H1 (cell line): ENCODE results near the gene POU5F1.

Source experiments
- CBX8 ChIP-seq: fragments of 300-800, 300-1000 bp; sonication (generic); IDR thresholded peaks from 2 replicates; pipeline ENCODE4 v1.7.1; 2016; ENCODE audit warnings: low read depth, low read length, borderline replicate concordance
- CHD1 ChIP-seq: IDR thresholded peaks from 2 replicates; pipeline ENCODE4 v1.6.1; 2012; ENCODE audit warnings: low read depth, low read length, improper control_type of control experiment
- CREB1 ChIP-seq: IDR thresholded peaks from 2 replicates; pipeline ENCODE4 v1.6.1; 2012; ENCODE audit warnings: inconsistent platforms
- CTCF ChIP-seq, 3 experiments: IDR thresholded peaks; 1 replicate in 2 of 3; 2 replicates in 1 of 3; pipeline versions ENCODE4 v1.5.1 to v1.6.1; 2011; ENCODE audit warnings: low read length in 3 of 3, mild to moderate bottlenecking in 3 of 3, inconsistent platforms in 2 of 3, low read depth in 1 of 3, moderate library complexity in 1 of 3; ENCODE audit not compliant: insufficient read depth in 1 of 3; ENCODE audit errors: control extremely low read depth in 1 of 3
- EP300 ChIP-seq, 2 experiments: IDR thresholded peaks; 1 replicate in 1 of 2; 2 replicates in 1 of 2; pipeline ENCODE4 v1.6.1; 2011 to 2012; ENCODE audit warnings: low read depth in 2 of 2, low read length in 2 of 2, mild to moderate bottlenecking in 2 of 2, borderline replicate concordance in 1 of 2, inconsistent platforms in 1 of 2, moderate library complexity in 1 of 2
- EZH2 ChIP-seq: fragments of 200-600 bp; sonication (generic); IDR thresholded peaks from 2 replicates; pipeline ENCODE4 v1.7.1; 2012; ENCODE audit warnings: low read depth, mild to moderate bottlenecking, moderate library complexity, low read length, inconsistent platforms; ENCODE audit not compliant: severe bottlenecking
- KDM5A ChIP-seq: fragments of 200-600 bp; IDR thresholded peaks from 2 replicates; pipeline ENCODE4 v1.7.1; 2012; ENCODE audit warnings: mild to moderate bottlenecking, low read length, inconsistent platforms, mixed read lengths
- POLR2AphosphoS5 ChIP-seq: IDR thresholded peaks from 2 replicates; pipeline ENCODE4 v1.6.1; 2011; ENCODE audit warnings: low read depth, low read length
- RNF2 ChIP-seq: fragments of 200-900, 300-1000 bp; sonication (generic); IDR thresholded peaks from 2 replicates; pipeline ENCODE4 v1.7.1; 2016; ENCODE audit warnings: borderline replicate concordance, low read depth, mild to moderate bottlenecking, antibody characterized with exemption, low read length; ENCODE audit not compliant: poor library complexity, severe bottlenecking; ENCODE audit errors: missing control alignments
- SP1 ChIP-seq: IDR thresholded peaks from 2 replicates; pipeline ENCODE4 v1.6.1; 2011; ENCODE audit warnings: low read depth, low read length
- TCF12 ChIP-seq: IDR thresholded peaks from 2 replicates; pipeline ENCODE4 v1.6.1; 2011; ENCODE audit warnings: low read depth, mild to moderate bottlenecking, low read length
- ZNF274 ChIP-seq: IDR thresholded peaks from 2 replicates; pipeline ENCODE4 v1.7.0; 2012; ENCODE audit warnings: low read length, borderline replicate concordance; ENCODE audit errors: extremely low read depth
- TF ChIP-seq, protein P1 (sequence below): IDR thresholded peaks from 2 replicates; pipeline ENCODE4 v1.6.1; 2011; ENCODE audit warnings: low read depth, mild to moderate bottlenecking, low read length; ENCODE audit not compliant: insufficient read depth

DNA sequence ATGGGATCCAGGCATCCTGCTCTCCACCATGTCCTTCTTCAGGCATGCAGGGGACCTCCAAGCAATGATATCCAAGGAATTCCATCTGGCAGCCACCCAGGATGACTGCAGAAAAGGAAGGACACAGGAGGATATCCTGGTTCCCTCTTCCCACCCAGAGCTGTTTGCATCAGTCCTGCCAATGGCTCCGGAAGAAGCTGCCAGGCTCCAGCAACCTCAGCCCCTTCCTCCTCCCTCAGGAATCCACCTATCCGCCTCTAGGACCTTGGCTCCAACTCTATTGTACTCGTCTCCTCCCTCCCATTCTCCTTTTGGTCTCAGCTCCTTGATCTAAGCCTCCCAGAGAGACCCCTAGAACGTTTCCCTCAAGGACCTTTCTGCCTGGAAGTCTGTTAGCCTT, 30.9 kb downstream of the POU5F1 start:
- TF ChIP-seq SP1 (0 out of 2 replicates have a peak, but pooled peaks have one; percentile 6), CHD1 (no peak), CTCF (IDR thresholded peaks at IDR 0.05; ENCODE audit: control extremely low read depth in 1 of 3, insufficient read depth in 1 of 3, low read depth in 1 of 3, low read length in 3 of 3) (no peak), EZH2 (no peak), ZNF274 (no peak), TCF12 (no peak), POLR2AphosphoS5 (no peak), RNF2 (no peak), KDM5A (no peak), CREB1 (no peak), EP300 (IDR thresholded peaks at IDR 0.05; ENCODE audit: borderline replicate concordance in 1 of 2, low read depth in 2 of 2, low read length in 2 of 2) (no peak), CBX8 (no peak)
- TF ChIP-seq, protein P1, sequence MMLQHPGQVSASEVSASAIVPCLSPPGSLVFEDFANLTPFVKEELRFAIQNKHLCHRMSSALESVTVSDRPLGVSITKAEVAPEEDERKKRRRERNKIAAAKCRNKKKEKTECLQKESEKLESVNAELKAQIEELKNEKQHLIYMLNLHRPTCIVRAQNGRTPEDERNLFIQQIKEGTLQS: no peak
